NCI-H1694 (cell line): ENCODE results near the gene ZBTB7C.

Source experiments
- DNase-seq: peaks from one replicate; lab custom pipeline; 2025; lab: John Stamatoyannopoulos, UW

ZBTB7C gene

DNA sequence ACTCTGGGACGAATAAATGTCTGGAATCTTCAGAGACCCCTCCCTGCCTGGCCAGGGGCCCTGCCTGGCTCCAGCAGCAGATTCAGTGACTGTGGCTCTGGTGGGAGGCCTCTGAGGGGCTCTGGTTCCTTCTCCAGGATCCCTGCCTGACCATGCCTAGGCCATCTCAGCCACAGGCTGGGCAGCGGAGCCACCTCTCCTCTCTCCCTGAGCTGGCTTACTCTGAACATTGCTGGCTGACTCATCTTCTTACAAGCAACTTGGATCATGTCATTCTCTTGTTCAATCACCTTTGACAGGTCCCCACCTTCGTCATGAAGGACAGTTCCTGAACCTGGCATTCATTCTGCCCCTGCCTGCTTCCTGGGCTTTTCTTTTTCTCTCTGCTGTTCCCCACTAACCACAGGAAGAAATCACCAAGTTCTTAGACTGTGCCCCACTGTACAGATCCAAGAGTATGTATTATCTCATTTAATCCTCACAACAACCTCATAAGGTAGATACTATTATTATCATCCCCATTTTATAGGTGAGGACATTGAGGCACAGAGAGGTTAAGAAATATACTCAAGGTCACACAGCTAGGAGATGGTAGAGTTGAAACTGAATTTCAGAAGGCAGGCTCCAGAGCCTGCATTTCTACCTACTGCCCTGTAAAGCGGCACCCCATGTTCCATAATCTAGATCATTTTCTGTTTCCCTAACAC is 323.2 kb downstream of the ZBTB7C start:
- DNase-seq: no peak

DNA sequence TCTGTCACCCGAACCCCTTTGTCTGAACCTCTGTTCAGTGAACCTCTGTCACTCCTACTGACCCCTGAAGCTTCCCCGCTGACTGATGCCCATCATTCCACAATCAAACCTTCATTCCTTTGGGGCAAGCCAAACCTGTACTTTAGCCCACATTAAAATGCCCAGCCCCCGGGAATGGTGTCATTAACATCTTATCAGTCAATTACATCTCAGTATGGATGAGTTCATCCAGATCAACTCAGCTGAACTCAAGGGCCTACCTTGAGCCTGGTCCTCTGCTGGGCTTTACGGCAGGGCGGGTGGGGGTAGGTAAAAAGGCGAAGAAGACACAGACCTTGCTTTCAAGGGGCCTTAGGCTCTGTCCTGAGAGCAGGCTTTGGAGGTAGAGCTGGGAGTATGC is 324.3 kb downstream of the ZBTB7C start:
- DNase-seq: no peak

DNA sequence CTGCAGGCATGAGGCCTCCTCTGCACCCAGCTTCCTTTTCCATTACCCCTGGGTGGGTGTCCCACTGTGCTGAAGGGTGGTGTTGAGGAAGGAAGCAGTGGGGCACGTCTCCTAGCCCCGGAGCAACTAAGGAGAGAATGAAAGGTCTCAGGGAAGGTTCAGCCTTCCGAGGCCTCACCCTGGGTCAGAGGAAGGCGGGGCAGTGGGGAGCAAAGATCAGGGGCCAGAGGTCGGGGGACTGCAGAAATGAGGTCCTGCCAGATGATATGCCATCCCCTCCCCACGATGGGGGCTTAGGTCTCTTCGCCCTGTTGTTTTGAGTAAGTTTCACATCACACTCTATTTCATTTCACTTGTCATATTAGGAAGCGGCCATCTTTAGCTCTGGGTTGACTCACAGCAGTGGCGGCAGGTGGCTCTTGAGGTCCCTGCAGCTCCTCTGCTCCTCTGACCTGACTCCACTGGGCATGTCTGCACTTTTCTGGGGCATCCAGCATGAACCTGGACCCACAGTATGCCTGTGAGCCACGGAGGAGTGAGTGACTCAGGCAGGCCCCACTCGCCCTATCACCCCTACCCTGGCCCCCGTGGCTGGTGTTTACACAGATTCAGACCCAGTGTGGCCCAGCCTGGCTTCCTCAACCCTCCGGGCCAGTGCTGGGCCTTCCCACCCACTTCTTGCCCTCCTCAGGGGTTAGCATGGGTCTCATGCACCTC is 325.0 kb downstream of the ZBTB7C start:
- DNase-seq: no peak

DNA sequence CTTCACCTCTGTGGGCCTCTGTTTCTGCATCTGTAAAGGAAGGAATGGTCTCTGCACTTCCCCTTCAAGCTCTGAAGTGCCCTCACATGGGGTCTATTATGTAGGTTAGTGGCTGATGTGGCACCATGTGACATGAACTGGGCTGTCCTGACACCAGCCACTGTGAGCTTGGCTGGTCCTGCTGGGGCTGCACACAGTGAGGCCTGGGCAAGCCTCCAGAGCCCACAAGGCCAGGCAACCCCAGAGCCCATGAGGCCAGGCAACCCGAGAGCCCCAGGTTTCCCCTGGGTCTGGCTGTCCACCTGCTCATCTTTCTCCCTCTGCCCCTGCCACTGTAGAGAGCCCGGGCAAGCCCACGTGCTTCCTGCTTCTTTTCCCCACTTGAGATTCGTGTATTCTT is 328.6 kb downstream of the ZBTB7C start:
- no peak for DNase-seq

DNA sequence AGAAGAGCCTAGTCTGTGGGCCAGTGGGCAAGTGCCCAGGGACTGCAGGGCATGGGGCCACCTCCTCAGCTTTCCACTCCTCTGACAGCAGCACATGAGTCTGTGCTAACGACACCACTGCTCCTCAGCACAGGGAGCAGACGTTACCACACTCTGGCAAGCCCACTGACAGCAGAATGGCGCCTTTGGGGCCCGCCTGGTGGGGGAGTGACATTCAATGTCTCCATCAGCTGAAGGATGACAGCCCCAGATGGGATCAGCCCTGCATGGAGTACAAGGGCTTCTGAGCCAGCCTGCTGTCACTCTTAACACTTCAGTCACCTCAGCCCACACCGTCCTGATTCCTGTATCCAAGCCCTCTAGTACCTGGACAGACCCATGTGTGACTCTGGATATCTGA is 329.3 kb downstream of the ZBTB7C start:
- peak; percentile 75 for DNase-seq

DNA sequence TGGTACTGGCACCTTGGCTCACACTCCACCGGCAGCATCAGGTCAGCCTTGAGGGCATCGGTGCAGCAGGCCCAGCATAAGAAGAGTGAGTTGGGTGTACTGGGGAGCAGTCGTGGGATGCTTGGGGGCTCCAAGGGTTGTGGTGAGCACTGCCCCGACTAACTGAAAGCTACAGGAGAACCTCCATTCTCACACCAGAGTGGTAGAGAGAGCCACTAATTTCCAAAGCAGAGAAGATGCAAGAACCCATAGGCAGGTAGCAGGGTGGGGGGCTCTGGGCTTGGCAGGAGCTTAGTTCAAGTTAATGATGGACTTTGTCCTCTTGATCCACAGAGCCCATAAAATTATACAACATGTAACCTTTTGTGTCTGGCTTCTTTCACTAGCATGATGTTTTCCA is 330.7 kb downstream of the ZBTB7C start:
- no peak for DNase-seq

DNA sequence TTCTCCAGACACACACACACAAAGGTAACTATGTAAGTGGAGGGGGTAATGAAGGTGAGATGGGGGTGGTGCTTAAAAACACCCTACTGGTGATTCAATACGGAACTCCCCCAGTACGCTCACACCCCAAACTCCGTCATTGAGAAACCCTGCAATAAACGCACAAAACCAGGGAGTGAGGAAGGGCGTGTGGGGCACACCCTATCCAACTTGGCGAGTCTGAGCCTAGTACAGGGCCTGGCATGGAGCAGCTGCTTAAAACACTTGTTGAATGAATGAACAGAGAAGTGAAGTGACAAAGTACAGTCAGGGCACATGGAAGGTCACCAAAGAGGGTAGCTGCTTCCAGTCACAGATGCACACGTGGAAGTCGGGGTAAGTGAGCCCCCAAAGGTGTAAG is 331.9 kb downstream of the ZBTB7C start:
- DNase-seq: no peak

DNA sequence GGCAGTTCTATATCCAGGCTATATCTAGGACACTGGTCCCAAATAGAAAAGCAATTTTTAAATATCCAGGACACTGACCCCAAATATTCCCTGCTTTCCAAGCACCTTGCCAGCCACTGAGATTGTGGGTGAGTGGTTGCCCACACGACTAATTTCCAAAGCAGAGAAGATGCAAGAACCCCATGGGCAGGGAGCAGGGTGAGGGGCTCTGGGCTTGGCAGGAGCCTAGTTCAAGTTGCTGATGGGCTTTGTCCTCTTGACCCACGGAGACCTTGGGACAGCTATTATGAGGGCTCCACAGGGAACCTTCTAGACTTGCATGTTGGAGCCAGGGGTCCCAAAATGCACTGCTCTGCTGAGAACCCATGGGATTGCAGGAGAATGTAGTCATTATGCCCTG is 332.7 kb downstream of the ZBTB7C start:
- no peak for DNase-seq

DNA sequence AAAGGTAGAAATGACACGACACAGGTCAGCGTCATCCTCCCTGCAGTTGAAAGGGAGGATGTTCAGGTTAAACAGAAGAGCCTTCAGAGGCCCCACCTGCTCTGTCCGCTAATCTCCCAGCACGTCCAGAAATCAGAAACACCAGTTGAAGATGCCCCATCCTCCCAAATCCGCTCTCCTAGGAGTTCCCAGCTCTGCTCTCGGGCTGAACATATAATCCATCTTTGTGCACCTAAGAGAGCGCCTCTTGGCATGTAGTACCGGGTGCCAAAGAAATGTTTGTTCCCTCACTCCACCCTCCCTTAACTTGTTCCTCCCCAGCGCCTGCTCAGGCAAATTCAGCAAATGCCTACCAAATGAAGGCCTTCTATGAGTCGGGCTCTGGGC is 333.5 kb downstream of the ZBTB7C start:
- DNase-seq: no peak

DNA sequence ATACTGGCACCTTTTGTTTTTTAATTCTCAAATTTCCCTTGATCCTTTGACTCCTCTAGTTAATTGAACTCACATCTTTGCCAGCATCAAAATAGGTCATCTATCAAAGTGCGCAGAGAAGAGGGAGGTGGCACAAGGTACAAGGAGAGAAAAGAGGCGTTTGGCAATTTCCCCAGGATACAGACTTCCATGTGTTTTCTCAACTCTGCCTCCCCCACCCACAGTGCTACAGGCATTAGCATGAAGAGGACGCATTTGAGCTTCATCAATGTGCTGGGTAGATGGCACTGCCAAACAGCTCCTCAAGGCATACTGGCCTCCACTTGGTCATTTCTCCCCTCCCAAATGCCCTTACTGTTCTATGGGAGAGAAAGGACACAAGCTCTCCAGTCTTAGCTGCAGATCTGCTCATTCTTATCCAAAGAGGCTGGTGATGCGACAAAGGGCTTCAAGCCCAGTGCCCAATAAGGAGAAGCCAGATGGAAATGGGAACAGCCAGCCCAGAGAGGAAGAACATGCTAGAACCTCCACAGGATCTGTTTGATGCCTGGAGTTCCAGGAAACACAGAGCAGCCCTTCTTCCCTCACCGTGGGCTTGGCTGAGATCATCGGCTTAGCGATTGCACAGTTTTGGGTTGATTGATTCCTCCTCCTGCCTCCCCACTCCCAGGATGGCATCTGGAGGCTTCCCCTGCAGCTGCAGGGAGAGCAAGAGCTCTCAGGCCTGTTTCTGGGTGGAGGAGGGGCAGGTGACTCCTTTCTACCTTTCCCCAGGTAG is 334.1 kb downstream of the ZBTB7C start:
- no peak for DNase-seq

DNA sequence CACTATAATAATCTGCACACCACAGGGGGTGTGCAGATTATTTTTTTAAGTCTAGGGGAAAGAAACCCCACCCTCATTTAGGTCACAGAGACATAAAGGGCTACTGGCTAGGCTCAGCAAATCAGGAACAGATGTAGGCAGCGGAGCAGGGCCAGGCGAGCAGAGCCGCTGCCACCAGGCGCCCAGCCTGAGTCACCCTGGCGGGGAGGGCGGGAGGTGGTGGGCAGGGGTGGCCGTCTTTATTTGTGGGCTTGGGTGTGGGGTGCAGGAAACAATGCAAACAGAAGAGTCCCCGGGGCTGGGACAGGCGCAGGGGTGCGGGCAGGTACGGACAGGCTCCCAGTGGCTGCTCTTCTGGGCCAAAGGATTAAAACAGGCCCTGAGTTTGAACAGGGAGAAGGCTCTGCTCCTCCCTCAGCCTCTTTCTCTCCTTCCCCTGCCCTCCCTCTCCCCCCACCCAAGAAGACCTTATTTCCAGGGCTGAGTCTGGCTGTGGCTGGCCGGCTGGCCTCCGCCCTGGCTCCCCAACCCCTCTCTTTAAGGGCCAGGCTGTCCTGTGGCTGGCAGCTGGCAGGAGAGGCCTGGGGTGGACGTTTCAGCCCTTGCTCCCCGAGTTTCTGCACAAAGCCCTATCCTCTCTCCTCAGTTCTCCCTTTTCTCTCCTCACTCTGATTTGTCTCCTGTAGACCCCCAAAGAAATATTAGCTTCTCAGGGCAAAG is 335.8 kb downstream of the ZBTB7C start:
- DNase-seq: no peak

DNA sequence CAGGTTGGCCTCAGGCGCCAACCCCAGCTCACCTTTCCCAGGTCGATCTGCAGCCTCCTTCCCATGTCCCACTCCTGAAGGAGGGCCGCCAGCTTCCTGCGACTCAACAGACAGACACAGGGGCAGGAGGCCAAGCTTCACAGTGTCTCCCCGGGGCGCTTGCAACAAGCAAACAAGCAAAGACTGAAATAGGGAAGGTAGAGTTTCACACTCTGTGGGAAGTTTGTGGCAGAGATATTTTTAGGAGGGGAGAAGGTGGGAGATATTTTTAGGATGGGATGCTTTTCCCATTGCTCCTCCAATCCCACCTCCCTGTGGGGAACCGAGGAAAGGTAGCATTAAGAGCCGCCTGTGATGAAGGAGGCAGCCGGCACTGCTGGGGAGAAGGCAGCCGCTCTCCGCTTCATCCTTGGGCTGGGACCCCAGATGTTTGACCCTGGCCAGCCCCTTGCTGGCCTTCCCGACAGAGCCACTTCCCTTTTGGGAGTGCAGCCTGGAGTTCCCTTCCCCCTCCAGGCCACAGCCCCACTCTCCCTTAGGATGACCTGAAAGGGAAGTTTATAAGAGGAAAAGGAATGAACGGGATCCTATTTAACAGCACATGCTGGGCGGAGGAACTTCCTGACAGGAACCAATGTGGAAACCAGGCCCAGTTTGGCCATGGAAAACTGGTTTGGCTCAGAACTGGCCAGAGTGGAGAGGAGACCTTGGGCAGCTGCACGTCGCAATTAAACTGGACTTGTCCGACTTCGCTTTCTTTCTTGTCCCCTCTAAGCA is 336.6 kb downstream of the ZBTB7C start:
- no peak for DNase-seq

DNA sequence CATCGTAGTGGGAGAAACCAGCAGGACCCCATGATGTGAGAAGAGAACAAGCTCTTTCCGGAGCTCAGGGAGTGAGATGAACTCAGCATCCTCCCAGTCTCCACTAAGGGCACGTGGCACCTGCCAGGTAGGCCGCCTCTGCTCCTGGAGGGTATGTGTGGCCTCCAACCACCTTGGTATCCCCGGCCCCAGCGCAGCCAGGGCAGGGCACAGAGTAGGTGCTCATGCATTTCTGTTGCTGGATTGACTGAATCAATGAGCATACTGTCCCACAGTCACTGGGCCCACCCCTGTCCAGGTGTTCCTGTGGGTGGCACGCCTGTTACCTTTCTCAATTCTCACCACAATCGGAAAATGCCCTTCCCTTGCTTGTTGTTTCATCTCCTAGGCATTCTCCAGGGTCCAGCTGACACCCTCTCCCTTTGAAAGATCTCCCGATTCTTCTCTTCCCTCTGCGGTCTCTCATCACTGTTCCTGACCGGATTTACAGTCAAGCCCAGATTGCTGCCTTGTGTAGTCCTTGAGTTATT is 340.2 kb downstream of the ZBTB7C start:
- no peak for DNase-seq

DNA sequence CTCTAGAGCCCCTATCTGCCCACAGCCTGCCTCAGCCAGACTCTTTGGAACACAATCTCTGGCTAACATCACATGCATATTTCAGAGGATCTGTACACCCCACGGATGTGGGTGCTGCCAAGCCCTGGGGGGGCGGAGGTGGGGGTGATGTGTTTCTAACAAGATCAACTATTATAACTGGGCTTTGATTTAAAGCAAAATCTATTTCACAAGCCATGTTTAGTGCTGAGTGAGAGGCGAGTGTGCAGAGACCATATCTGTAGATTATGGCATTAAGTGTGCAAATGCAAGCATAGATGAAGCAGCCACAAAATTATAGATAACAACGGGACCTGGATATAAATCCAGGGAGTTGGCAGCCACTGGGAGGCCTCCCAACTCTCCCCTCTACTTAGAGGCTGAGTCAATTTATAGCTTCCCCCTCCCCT is 342.9 kb downstream of the ZBTB7C start:
- DNase-seq: no peak

DNA sequence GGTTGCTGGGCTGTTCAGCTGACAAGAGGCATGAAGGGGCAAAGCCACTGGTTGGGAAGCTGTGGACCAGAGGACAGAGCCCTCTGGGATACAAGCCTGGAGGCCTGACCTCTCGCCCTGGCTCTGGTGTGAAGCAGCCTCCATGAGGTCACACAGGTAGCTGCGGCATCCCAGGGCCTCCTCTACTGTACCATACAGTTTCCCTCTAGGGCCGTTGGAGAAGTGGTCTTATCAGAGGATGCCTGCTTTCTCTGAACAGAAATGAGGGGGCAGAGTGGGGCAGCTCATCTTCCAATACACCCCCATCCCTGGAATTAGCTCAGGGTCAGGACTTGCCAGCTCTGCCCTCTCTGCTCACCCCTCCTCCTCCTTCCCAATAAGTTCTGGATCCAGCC is 343.6 kb downstream of the ZBTB7C start:
- no peak for DNase-seq

DNA sequence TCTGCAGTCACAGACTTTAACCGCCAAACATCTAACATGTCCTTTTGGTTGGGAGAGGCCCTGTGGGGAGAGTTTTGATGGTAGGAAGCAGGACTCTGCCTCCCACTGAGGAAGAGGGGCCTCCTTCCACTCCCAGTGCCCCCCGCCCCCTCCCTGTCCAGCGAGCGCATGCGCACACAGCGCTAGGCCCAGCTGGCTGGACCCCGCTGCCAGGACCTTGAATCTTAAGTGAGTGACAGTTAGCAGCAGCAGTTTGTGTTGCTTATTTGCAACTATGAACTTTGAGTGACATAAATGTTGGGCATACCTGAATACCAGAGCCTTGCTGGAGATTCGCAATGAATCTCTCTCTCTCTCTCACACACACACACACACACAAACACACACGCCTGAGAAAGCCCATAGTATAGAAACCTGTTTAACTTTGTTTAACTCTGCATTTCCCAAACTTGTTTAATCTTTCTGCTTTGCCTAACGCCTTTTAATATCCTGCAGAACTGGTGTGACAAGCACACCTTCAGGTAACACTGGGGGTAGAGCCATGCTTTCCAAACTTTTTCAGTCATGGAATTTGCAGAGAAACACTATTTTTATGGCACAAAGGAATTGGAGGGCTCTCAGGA is 344.1 kb downstream of the ZBTB7C start:
- no peak for DNase-seq

DNA sequence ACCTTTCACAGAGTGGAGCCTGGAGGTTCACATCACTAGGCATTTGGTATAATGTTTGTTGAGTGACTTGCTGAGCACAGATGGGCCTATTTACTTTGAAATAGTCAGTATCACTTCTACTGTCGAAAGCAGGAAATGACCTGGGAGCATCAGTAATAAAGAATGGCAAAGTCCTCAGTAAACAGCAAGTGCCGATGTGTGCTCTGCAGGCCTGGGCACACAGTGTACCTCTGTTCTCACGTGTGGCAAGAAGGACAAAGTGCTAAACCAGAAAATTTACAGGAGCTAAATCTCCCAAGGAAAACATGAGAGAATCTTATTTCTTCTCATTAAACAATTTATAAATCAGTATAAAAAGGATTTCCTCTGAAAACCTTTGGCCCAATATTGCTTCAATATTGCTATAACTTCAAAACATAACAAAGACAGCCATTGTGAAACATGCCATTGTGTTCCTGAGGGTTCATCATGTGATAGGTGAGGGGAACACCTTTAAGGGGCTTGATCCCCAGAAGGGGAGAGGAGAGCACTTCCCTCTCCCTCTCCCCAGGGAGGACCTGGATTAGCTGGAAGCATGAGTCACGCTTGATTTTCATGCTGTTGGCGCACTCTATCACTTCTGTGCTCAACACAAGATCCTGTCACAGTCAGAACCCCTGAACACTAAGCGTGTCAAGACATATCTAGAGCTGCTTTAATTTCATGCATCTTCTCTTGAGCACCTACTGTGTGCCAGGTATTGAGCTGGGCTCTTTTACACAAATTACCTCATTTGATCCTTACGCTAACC is 347.2 kb downstream of the ZBTB7C start:
- DNase-seq: no peak

DNA sequence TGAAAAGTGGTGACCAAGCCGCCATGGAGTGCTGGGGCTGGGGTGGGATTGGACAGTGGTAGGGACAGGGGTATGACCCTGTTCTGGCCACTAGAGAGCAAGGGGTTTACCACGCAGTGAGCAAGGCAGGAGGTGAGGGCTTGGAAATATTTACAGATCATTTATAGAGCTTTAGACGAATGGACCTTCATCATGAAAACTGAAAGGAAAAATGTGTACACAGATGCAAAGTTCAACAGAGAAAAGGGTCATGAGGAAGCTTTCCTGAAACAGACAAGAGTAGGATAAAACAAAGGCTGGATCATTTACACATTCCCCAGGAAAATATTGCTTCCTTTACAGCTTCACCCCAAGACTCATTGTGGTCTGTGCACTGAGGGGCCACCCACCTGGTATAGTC is 348.2 kb downstream of the ZBTB7C start:
- DNase-seq: no peak

DNA sequence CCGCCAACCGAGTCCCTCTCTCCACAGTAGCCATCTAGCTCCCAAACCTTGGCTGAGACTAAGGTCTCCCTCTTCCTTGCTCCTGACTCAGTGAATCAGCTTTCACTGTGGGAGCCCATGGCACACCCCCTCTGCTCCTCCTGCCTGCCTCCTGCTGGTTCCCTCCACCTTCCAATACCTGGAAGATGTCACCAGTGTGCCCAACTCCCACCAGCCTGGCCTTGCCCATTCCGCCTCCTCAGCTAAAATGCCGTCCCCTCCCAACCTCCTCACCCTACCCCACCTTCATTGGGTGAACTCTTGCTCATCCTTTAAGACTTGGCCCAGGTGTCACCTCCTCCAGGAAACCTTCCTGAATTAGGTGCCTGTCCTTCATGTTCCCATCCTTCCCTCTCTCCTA is 348.8 kb downstream of the ZBTB7C start:
- no peak for DNase-seq

DNA sequence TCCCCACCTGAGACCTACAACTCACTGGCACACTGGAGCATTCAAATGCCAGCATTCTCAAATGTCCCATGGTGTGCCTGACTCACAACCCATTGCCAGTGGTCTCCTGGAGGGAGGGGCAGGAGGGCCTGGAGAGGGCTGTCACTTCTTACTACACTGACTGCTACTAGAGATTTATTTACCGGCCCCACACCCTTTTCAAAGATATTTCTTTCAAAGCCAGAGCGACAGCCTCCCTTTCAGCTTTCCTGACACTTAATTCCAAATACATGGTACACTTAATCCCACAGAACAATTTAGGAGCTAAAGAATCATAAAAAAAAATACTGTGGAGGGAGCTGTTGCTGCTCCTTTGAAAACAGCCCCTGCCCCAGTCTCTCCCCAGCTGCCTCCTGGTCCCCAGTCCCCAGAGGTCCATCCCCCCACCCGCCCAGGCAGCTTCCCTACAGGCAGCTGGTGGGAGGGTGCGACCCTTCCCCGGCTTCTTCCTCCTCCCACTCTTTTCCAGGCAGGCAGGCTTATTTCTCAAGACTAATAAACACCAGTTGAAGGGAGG is 349.6 kb downstream of the ZBTB7C start:
- no peak for DNase-seq
